HepG2 (cell line): ENCODE measurements around the gene BSG.

Experiments used
- ARHGAP35 ChIP-seq: sonication (generic); formaldehyde crosslinking; IDR thresholded peaks from 2 replicates; pipeline ENCODE4 v1.9.0; 2022; ENCODE audit warnings: mild to moderate bottlenecking, inconsistent platforms, moderate library complexity, missing genetic modification reagents, borderline replicate concordance
- FOSL2 ChIP-seq: sonication (generic); formaldehyde crosslinking; IDR thresholded peaks from 2 replicates; pipeline ENCODE4 v1.4.0; 2020; ENCODE audit warnings: missing genetic modification reagents
- JUND ChIP-seq: sonication (generic); formaldehyde crosslinking; IDR thresholded peaks from 2 replicates; pipeline ENCODE4 v1.8.0; 2022; ENCODE audit warnings: mild to moderate bottlenecking, missing genetic modification reagents
- KDM1A ChIP-seq: IDR thresholded peaks from 2 replicates; pipeline ENCODE4 v1.6.1; 2016; ENCODE audit warnings: missing compliant biosample characterization
- MIER3 ChIP-seq: IDR thresholded peaks from 2 replicates; pipeline ENCODE4 v1.6.1; 2016; ENCODE audit warnings: missing compliant biosample characterization, borderline replicate concordance
- MTF1 ChIP-seq: sonication (generic); formaldehyde crosslinking; IDR thresholded peaks from 2 replicates; pipeline ENCODE4 v1.5.0; 2020; ENCODE audit warnings: missing genetic modification reagents
- NFE2L1 ChIP-seq: sonication (generic); formaldehyde crosslinking; IDR thresholded peaks from 2 replicates; pipeline ENCODE4 v1.4.0; 2020; ENCODE audit warnings: missing genetic modification reagents, mild to moderate bottlenecking, borderline replicate concordance
- POLR2A ChIP-seq, 2 experiments: IDR thresholded peaks; 2 replicates each; pipeline ENCODE4 v1.6.1; 2011; ENCODE audit warnings: low read depth in 2 of 2, low read length in 2 of 2, mild to moderate bottlenecking in 1 of 2, moderate library complexity in 1 of 2; ENCODE audit not compliant: insufficient read depth in 1 of 2
- SMAD1 ChIP-seq: sonication (generic); formaldehyde crosslinking; IDR thresholded peaks from 2 replicates; pipeline ENCODE4 v1.4.0; 2020; ENCODE audit warnings: missing genetic modification reagents, low read depth, mild to moderate bottlenecking, borderline replicate concordance
- SP2 ChIP-seq: sonication (generic); formaldehyde crosslinking; IDR thresholded peaks from 2 replicates; pipeline ENCODE4 v1.5.1; 2020; ENCODE audit warnings: mild to moderate bottlenecking, missing genetic modification reagents
- SUZ12 ChIP-seq: fragments of 150-350 bp; IDR thresholded peaks from 2 replicates; pipeline ENCODE4 v1.6.1; 2014; ENCODE audit warnings: low read depth, low read length
- ZNF232 ChIP-seq: sonication (generic); formaldehyde crosslinking; IDR thresholded peaks from 2 replicates; pipeline ENCODE4 v1.4.0; 2020; ENCODE audit warnings: missing genetic modification reagents, borderline replicate concordance
- ZNF780A ChIP-seq: sonication (generic); formaldehyde crosslinking; IDR thresholded peaks from 2 replicates; pipeline ENCODE4 v1.8.0; 2022; ENCODE audit warnings: mild to moderate bottlenecking, missing genetic modification reagents, moderate library complexity
- TF ChIP-seq, protein P1 (sequence below): sonication (generic); formaldehyde crosslinking; IDR thresholded peaks from 2 replicates; pipeline ENCODE4 v1.8.1; 2022; ENCODE audit warnings: low read depth, mild to moderate bottlenecking, missing genetic modification reagents

DNA sequence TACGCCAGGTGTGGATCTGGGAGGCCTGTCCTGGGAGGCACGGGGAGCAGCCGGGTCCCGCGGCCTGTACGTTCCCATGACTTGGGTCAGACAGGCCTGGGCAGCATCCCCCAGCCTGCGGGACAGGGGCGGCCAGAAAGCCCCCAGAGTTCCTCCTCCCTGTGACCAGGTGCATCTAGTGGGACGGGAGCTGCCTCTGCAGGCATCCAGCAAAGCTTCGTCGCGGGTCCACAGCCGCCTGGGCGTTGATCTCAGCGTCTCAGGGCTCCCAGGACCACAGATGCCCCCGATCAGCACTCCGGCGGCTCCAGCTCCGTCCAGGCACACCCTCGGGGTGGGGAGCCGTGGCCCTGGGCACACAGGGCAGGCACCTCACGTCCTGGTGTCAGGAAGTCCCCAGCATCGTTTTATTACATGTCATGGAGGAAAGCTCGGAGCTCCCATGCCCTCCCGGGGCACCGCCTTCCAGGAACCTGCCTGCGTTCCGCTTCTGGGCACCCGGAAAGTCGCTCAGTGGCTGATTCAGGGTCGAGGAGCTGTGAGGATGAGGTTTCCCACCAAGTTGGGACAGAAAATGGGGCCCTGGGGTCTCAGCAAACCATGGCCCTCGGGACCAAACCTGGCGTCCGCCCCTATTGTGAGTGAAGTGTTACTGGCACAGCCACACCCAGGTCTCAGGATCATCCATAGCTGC is 30.1 kb upstream of the BSG start:
- TF ChIP-seq FOSL2 (CRISPR knock-in tag) (no peak), JUND (no peak), NFE2L1 (CRISPR knock-in tag) (no peak), MTF1 (CRISPR knock-in tag) (no peak), SUZ12 (no peak), POLR2A (IDR thresholded peaks at IDR 0.05; ENCODE audit: insufficient read depth in 1 of 2, low read depth in 2 of 2, low read length in 2 of 2) (no peak), MIER3 (no peak), KDM1A (no peak), ZNF232 (CRISPR knock-in tag) (no peak), SMAD1 (CRISPR knock-in tag) (no peak), ARHGAP35 (CRISPR knock-in tag) (no peak), ZNF780A (CRISPR knock-in tag) (no peak), SP2 (no peak)
- TF ChIP-seq, protein P1, sequence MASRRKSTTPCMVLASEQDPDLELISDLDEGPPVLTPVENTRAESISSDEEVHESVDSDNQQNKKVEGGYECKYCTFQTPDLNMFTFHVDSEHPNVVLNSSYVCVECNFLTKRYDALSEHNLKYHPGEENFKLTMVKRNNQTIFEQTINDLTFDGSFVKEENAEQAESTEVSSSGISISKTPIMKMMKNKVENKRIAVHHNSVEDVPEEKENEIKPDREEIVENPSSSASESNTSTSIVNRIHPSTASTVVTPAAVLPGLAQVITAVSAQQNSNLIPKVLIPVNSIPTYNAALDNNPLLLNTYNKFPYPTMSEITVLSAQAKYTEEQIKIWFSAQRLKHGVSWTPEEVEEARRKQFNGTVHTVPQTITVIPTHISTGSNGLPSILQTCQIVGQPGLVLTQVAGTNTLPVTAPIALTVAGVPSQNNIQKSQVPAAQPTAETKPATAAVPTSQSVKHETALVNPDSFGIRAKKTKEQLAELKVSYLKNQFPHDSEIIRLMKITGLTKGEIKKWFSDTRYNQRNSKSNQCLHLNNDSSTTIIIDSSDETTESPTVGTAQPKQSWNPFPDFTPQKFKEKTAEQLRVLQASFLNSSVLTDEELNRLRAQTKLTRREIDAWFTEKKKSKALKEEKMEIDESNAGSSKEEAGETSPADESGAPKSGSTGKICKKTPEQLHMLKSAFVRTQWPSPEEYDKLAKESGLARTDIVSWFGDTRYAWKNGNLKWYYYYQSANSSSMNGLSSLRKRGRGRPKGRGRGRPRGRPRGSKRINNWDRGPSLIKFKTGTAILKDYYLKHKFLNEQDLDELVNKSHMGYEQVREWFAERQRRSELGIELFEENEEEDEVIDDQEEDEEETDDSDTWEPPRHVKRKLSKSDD, result no peak
